ENCODE results near the gene RAB10.

- TF ChIP-seq CTCF (conservative IDR thresholded peaks at IDR 0.05; ENCODE audit: low read depth in 2 of 2) = no peak
- no peak for TF ChIP-seq POLR2AphosphoS5 (IDR thresholded peaks at IDR 0.05; ENCODE audit: low read depth)
- no peak for TF ChIP-seq REST (IDR thresholded peaks at IDR 0.05; ENCODE audit: unreplicated experiment)
- TF ChIP-seq EZH2phosphoT487 (IDR thresholded peaks at IDR 0.05; ENCODE audit: unreplicated experiment) = no peak
Measured at GRCh38 chr2:26054598-26055348, 20.9 kb downstream of the RAB10 start.

All from GM23338 (cell line).